ENCODE data around the gene JOSD2.

The JOSD2 gene

GRCh38 chr19:50501568-50502475 is 9.2 kb downstream of the JOSD2 start:
- in situ Hi-C loops (cut with HindIII; ENCODE audit: low pct_ligation_motif_present, low sequenced_read_pairs), result no loop called here
- H3K4me3 ChIP-seq (ENCODE audit: low read depth, low read length), result no peak overlapping the region
- H3K36me3 ChIP-seq (replicated peaks), result no peaks in the 10 kb centered on the region
- no peak for TF ChIP-seq CTCF (IDR thresholded peaks at IDR 0.05; ENCODE audit: low read depth, low read length, missing control alignments)
- H3K27me3 ChIP-seq (replicated peaks), result peaks cover 19% of the 10 kb centered on the region
- no peak for DNase-seq
- H3K27ac ChIP-seq, result no peak overlapping the region

GRCh38 chr19:50501186-50501567 is 9.8 kb downstream of the JOSD2 start:
- Histone ChIP-seq H3K4me3 (ENCODE audit: low read depth, low read length) (no peak overlapping the region), H3K36me3 (replicated peaks) (no peaks in the 10 kb centered on the region), H3K27me3 (replicated peaks) (peaks cover 19% of the 10 kb centered on the region), H3K27ac (no peak overlapping the region)
- DNase-seq, result no peak
- TF ChIP-seq CTCF (IDR thresholded peaks at IDR 0.05; ENCODE audit: low read depth, low read length, missing control alignments), result no peak
- in situ Hi-C loops (cut with HindIII; ENCODE audit: low pct_ligation_motif_present, low sequenced_read_pairs), result no loop called here

- in situ Hi-C loops (cut with HindIII; ENCODE audit: low pct_ligation_motif_present, low sequenced_read_pairs), result no loop called here
- peaks cover 19% of the 10 kb centered on the region for H3K27me3 ChIP-seq (replicated peaks)
- H3K4me3 ChIP-seq (ENCODE audit: low read depth, low read length), result no peak overlapping the region
- H3K36me3 ChIP-seq (replicated peaks), result no peaks in the 10 kb centered on the region
- H3K27ac ChIP-seq, result no peak overlapping the region
- TF ChIP-seq CTCF (IDR thresholded peaks at IDR 0.05; ENCODE audit: low read depth, low read length, missing control alignments), result no peak
- no peak for DNase-seq
Observed at GRCh38 chr19:50500753-50501151, 10.2 kb downstream of the JOSD2 start.

GRCh38 chr19:50500060-50500752 is 10.8 kb downstream of the JOSD2 start:
- Histone ChIP-seq H3K27ac (no peak overlapping the region), H3K4me3 (ENCODE audit: low read depth, low read length) (no peak overlapping the region), H3K36me3 (replicated peaks) (no peaks in the 10 kb centered on the region), H3K27me3 (replicated peaks) (peaks cover 19% of the 10 kb centered on the region)
- DNase-seq, result no peak
- in situ Hi-C loops (cut with HindIII; ENCODE audit: low pct_ligation_motif_present, low sequenced_read_pairs), result no loop called here
- peak; percentile 42 for TF ChIP-seq CTCF (IDR thresholded peaks at IDR 0.05; ENCODE audit: low read depth, low read length, missing control alignments)

GRCh38 chr19:50498219-50499056 is 12.6 kb downstream of the JOSD2 start:
- no peaks in the 10 kb centered on the region for H3K36me3 ChIP-seq (replicated peaks)
- no peak overlapping the region for H3K4me3 ChIP-seq (ENCODE audit: low read depth, low read length)
- DNase-seq, result no peak
- H3K27ac ChIP-seq, result no peak overlapping the region
- in situ Hi-C loops (cut with HindIII; ENCODE audit: low pct_ligation_motif_present, low sequenced_read_pairs), result no loop called here
- H3K27me3 ChIP-seq (replicated peaks), result peaks cover 23% of the 10 kb centered on the region
- TF ChIP-seq CTCF (IDR thresholded peaks at IDR 0.05; ENCODE audit: low read depth, low read length, missing control alignments), result no peak

Measured in brain microvascular endothelial cell (primary cell).